Activated T-cell treated with anti-CD3 and anti-CD28 coated beads, Interleukin-2, amount 50 U/mL, for 24 hours (primary cell): Measurements from ENCODE around the gene TM9SF2.
"Not testable (repeated sequence)": the region's sequence is repeated elsewhere in the genome, so short reads cannot be mapped to it uniquely, and the experiment has no call there.

Experiments used
- DNase-seq: peaks from one replicate; pipeline ENCODE4 v3.0.0-alpha.2; 2020
- H3K27ac Mint-ChIP-seq: 2 replicates; pipeline ENCODE4 v1.8.0; 2020; ENCODE audit warnings: mild to moderate bottlenecking, mixed read lengths
- H3K27me3 Mint-ChIP-seq: 2 replicates; pipeline ENCODE4 v1.8.0; 2020; ENCODE audit warnings: mixed read lengths
- H3K36me3 Mint-ChIP-seq: 2 replicates; pipeline ENCODE4 v1.8.0; 2020; ENCODE audit warnings: low read depth, mixed read lengths
- H3K4me1 Mint-ChIP-seq: 2 replicates; pipeline ENCODE4 v1.8.0; 2020; ENCODE audit warnings: low read depth, mixed read lengths
- H3K4me3 Mint-ChIP-seq: 2 replicates; pipeline ENCODE4 v1.8.0; 2020; ENCODE audit warnings: mild to moderate bottlenecking, moderate library complexity, mixed read lengths
- H3K9me3 Mint-ChIP-seq: 2 replicates; pipeline ENCODE4 v1.8.0; 2020; ENCODE audit warnings: mixed read lengths

TM9SF2 gene

GRCh38 chr13:99476648-99477047, 24.6 kb upstream of the TM9SF2 start:
- no peaks in the 10 kb centered on the region for H3K4me1 Mint-ChIP-seq

GRCh38 chr13:99477493-99477892, 23.8 kb upstream of the TM9SF2 start:
- H3K9me3 Mint-ChIP-seq, result no peaks in the 10 kb centered on the region
- H3K36me3 Mint-ChIP-seq, result no peaks in the 10 kb centered on the region
- H3K4me1 Mint-ChIP-seq, result no peaks in the 10 kb centered on the region
- DNase-seq, result no peak
- H3K27me3 Mint-ChIP-seq, result no peaks in the 10 kb centered on the region
- no peak overlapping the region for H3K27ac Mint-ChIP-seq
- H3K4me3 Mint-ChIP-seq, result no peak overlapping the region

More at GRCh38 chr13:99476648-99477047, 24.6 kb upstream of the TM9SF2 start:
- no peak overlapping the region for H3K27ac Mint-ChIP-seq
- DNase-seq, result no peak
- no peaks in the 10 kb centered on the region for H3K27me3 Mint-ChIP-seq
- H3K9me3 Mint-ChIP-seq, result no peaks in the 10 kb centered on the region
- H3K36me3 Mint-ChIP-seq, result no peaks in the 10 kb centered on the region
- H3K4me3 Mint-ChIP-seq, result no peak overlapping the region

- no peak overlapping the region for H3K27ac Mint-ChIP-seq
- H3K36me3 Mint-ChIP-seq, result no peaks in the 10 kb centered on the region
- DNase-seq, result no peak
- H3K4me3 Mint-ChIP-seq, result no peak overlapping the region
- no peaks in the 10 kb centered on the region for H3K9me3 Mint-ChIP-seq
- H3K27me3 Mint-ChIP-seq, result no peaks in the 10 kb centered on the region
- peaks cover 9% of the 10 kb centered on the region for H3K4me1 Mint-ChIP-seq
Observed at GRCh38 chr13:99481366-99481765, 19.9 kb upstream of the TM9SF2 start.

GRCh38 chr13:99484473-99484872, 16.8 kb upstream of the TM9SF2 start:
- peaks cover 11% of the 10 kb centered on the region for H3K4me1 Mint-ChIP-seq
- no peaks in the 10 kb centered on the region for H3K27me3 Mint-ChIP-seq
- no peak for DNase-seq
- H3K9me3 Mint-ChIP-seq, result peaks cover 4% of the 10 kb centered on the region
- peaks cover 3% of the 10 kb centered on the region for H3K36me3 Mint-ChIP-seq
- no peak overlapping the region for H3K27ac Mint-ChIP-seq
- no peak overlapping the region for H3K4me3 Mint-ChIP-seq

- H3K27ac Mint-ChIP-seq, result no peak overlapping the region
- DNase-seq, result no peak
- H3K27me3 Mint-ChIP-seq, result no peaks in the 10 kb centered on the region
- H3K4me1 Mint-ChIP-seq, result peaks cover 11% of the 10 kb centered on the region
- H3K36me3 Mint-ChIP-seq, result peaks cover 3% of the 10 kb centered on the region
- no peak overlapping the region for H3K4me3 Mint-ChIP-seq
- H3K9me3 Mint-ChIP-seq, result peaks cover 6% of the 10 kb centered on the region
Observed at GRCh38 chr13:99486996-99487395, 14.3 kb upstream of the TM9SF2 start.

GRCh38 chr13:99489028-99489427, 12.2 kb upstream of the TM9SF2 start:
- Mint-ChIP-seq H3K9me3 (peaks cover 8% of the 10 kb centered on the region), H3K27ac (no peak overlapping the region), H3K4me1 (peaks cover 11% of the 10 kb centered on the region), H3K27me3 (no peaks in the 10 kb centered on the region), H3K4me3 (no peak overlapping the region), H3K36me3 (peaks cover 3% of the 10 kb centered on the region)
- DNase-seq, result no peak

DNA sequence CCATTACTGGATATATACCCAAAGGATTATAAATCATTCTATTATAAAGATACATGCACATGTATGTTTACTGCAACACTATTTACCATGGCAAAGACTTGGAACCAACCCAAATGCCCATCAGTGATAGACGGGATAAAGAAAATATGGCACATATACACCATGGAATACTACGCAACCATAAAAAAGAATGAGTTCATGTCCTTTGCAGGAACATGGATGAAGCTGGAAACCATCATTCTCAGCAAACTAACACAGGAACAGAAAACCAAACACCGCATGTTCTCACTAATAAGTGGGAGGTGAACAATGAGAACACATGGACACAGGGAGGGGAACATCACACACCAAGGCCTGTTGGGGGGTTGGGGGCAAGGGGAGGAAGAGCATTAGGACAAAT, 9.5 kb upstream of the TM9SF2 start:
- not testable (repeated sequence) for H3K27ac Mint-ChIP-seq, H3K9me3 Mint-ChIP-seq, H3K27me3 Mint-ChIP-seq, H3K36me3 Mint-ChIP-seq, H3K4me3 Mint-ChIP-seq, DNase-seq
- H3K4me1 Mint-ChIP-seq, result peaks cover 22% of the 10 kb centered on the region

GRCh38 chr13:99495466-99496183, 5.6 kb upstream of the TM9SF2 start:
- Mint-ChIP-seq H3K36me3 (peaks cover 16% of the 10 kb centered on the region), H3K27me3 (no peaks in the 10 kb centered on the region), H3K4me1 (peaks cover 55% of the 10 kb centered on the region), H3K27ac (peak overlapping the region; percentile 96), H3K9me3 (peaks cover 11% of the 10 kb centered on the region), H3K4me3 (peak overlapping the region; percentile 84)
- DNase-seq, result no peak

DNA sequence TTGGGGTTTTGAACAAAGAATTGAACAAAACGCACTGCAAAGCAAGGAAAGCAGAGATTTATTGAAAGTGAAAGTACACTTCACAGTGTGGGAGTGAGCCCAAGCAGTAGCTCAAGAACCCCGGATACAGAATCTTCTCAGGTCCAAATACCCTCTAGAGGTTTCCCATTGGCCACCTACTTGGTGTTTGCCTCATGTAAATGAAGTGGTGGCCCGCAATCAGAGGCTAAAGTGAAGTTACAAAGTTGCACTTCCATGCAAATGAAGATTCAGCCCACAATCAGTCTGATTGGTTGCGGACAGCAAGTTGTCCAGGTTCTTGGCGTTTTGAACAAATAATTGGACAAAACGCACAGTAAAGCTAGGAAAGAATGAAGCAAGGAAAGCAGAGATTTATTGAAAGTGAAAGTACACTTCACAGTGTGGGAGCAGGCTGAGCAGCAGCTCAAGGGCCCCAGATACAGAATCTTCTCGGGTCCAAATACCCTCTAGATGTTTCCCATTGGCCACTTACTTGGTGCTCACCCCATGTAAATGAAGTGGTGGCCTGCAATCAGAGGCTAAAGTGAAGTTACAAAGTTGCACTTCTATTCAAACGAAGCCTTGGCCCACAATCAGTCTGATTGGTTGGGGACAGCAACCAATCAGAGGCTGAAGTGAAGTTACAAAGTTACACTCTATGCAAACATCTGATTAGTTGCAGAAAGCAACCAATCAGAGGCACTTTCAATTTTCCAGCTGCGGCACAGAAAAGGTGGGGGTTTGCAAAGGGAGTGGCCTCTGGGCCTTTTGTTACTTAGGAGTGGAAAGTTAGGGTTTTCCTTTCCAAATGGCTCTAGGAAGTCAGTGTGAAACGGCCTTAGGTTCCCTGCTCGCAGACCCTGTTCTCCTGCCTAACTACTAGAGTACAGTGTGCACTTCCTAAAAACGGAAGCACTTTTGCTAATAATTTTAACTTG, 4.8 kb upstream of the TM9SF2 start:
- Mint-ChIP-seq H3K4me3 (peak overlapping the region; percentile 84), H3K9me3 (peaks cover 11% of the 10 kb centered on the region), H3K27ac (peak overlapping the region; percentile 96), H3K27me3 (no peaks in the 10 kb centered on the region), H3K4me1 (peaks cover 59% of the 10 kb centered on the region), H3K36me3 (peaks cover 25% of the 10 kb centered on the region)
- DNase-seq, result peak; percentile 55

DNA sequence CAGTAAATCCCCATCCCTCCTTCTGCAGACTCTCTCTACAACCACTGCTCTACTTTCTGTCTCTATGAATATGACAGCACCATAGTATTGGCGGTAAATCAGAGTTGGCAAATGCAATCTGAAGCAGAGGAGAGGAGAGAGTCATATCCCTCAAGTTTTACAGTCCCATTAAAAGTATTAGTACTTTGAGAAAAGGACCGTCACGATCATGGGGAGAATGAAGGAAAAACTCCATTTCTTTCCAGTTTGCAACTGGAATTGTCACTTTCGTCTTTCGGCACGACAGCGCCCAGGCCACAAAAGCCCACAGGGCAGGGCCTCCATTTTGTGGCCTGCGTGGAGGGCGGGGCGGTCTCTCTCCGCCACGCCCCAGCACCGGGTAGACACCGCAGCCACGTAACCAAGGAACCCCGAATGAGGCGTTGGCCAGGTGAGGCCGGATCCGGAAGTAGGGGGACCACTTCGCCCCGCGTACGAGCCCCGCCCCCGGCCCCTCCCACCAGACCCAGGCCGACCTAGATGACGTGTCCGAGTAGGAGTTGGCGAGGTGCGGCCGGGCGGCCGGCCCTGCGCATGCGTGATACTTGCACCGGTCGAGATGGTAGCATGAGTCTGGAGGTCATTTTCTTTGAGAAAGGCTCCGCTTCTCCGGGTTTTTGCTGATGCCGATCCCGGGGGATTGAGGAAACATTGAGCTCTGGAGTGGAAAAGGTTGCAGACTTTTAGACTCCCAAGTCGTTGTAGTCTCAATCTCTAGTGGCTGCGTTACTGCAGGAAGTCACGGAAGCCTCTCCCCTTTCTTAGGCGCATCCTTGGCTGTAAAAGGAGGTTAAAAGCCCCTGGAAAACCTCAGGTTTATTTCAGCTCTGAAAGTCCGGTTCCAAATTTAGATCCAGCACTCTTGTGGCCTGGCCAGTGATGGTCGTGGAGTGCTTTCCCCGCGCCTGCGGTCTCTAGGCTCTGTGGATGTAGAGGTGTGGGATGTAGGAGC, 2.8 kb upstream of the TM9SF2 start:
- Mint-ChIP-seq H3K4me1 (peaks cover 71% of the 10 kb centered on the region), H3K4me3 (peak overlapping the region; percentile 94), H3K27ac (peak overlapping the region; percentile 96), H3K27me3 (no peaks in the 10 kb centered on the region), H3K36me3 (peaks cover 42% of the 10 kb centered on the region), H3K9me3 (peaks cover 7% of the 10 kb centered on the region)
- peak; percentile 96 for DNase-seq

DNA sequence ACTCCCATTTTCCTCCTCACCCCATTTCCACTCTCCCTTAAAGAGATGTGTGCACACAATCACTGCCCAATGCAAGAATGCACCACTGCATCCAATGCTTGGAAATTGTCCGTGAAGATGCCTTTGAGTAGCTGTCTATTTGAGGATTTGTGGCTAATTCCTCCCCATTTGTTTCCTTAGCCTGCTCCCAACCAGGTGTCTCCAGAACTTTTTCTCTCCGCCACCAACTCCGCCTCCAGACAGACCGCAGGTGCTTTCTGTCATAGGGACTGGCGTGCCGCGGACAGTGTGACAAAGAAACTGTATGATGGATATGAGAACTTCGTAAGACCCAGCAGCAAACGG, 461 bp upstream of the TM9SF2 start:
- no peaks in the 10 kb centered on the region for H3K27me3 Mint-ChIP-seq
- H3K27ac Mint-ChIP-seq, result peak overlapping the region; percentile 96
- no peak for DNase-seq
- peaks cover 7% of the 10 kb centered on the region for H3K9me3 Mint-ChIP-seq
- H3K4me1 Mint-ChIP-seq, result peaks cover 80% of the 10 kb centered on the region
- H3K36me3 Mint-ChIP-seq, result peaks cover 48% of the 10 kb centered on the region
- H3K4me3 Mint-ChIP-seq, result peak overlapping the region; percentile 94

GRCh38 chr13:99501848-99502301, 603 bp downstream of the TM9SF2 start:
- Mint-ChIP-seq H3K36me3 (peaks cover 47% of the 10 kb centered on the region), H3K27me3 (no peaks in the 10 kb centered on the region), H3K9me3 (peaks cover 5% of the 10 kb centered on the region), H3K4me3 (peak overlapping the region; percentile 94), H3K27ac (peak overlapping the region; percentile 96), H3K4me1 (peaks cover 80% of the 10 kb centered on the region)
- DNase-seq, result peak; percentile 52

GRCh38 chr13:99505814-99506269, 4.6 kb downstream of the TM9SF2 start:
- no peak for DNase-seq
- peak overlapping the region; percentile 43 for H3K4me3 Mint-ChIP-seq
- H3K4me1 Mint-ChIP-seq, result peaks cover 71% of the 10 kb centered on the region
- peaks cover 13% of the 10 kb centered on the region for H3K9me3 Mint-ChIP-seq
- no peaks in the 10 kb centered on the region for H3K27me3 Mint-ChIP-seq
- H3K36me3 Mint-ChIP-seq, result peaks cover 70% of the 10 kb centered on the region
- peak overlapping the region; percentile 16 for H3K27ac Mint-ChIP-seq

DNA sequence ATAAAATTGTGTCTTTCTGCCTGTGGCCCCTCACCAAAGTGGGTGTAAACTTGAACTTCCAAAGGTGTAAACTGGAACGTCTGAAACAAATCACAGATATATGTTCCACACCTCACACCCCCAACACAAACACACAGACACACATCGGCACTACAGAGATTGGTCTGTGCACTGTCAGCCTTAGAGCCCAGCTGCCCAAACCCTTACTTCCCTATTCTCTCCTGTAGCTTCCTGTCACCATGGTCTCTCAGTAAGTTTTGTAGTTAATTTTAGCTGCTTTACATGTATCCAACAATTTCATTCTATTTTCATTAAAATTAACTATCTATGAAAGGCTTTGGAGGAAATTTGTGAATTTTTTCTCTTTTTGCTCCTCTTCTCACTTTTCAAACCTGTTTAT, 5.4 kb downstream of the TM9SF2 start:
- Mint-ChIP-seq H3K4me1 (peaks cover 77% of the 10 kb centered on the region), H3K27ac (peak overlapping the region; percentile 69), H3K4me3 (no peak overlapping the region), H3K27me3 (no peaks in the 10 kb centered on the region), H3K36me3 (peaks cover 68% of the 10 kb centered on the region), H3K9me3 (peaks cover 13% of the 10 kb centered on the region)
- DNase-seq, result no peak
